Caco-2 (cell line): ENCODE results near the gene CASZ1. TPM values are rescaled to one million over a fixed set of nuclear protein-coding genes. Genes with fewer than 3 reads are reported as not detected.

ENCODE experiments used
- BruUV-seq: library from RNA; stranded (reverse); fragments of 400-500 nt; replicated peaks from 2 replicates; lab custom pipeline; 2021; lab: Mats Ljungman, UMichigan
- CTCF ChIA-PET: fragments of 300-600 bp; sonication (Branson Sonifier 250); formaldehyde crosslinking; loops from one replicate; lab custom pipeline; 2022; ENCODE audit warnings: antibody characterized with exemption; lab: Charles Lee
- POLR2A ChIA-PET: fragments of 300-600 bp; sonication (Branson Sonifier 250); formaldehyde crosslinking; loops from one replicate; lab custom pipeline; 2022; ENCODE audit warnings: antibody characterized with exemption; lab: Charles Lee
- DNase-seq, 2 experiments: peaks; one replicate each; pipeline versions ENCODE4 v3.0.0 to v3.0.0-alpha.2; 2020 to 2022
- H3K27me3 ChIP-seq: replicated peaks from 2 replicates; pipeline ENCODE4 v1.6.0; 2011; ENCODE audit warnings: low read length; ENCODE audit not compliant: control insufficient read depth, insufficient read depth
- H3K36me3 ChIP-seq: 2 replicates; pipeline ENCODE4 v1.5.1; 2011; ENCODE audit warnings: low read length; ENCODE audit not compliant: control insufficient read depth, insufficient read depth
- H3K4me1 ChIP-seq: fragments of 250-450 bp; sonication (Bioruptor Pico); 2 replicates; pipeline ENCODE4 v1.5.1; 2020; ENCODE audit warnings: mild to moderate bottlenecking
- H3K4me3 ChIP-seq: 2 replicates; pipeline ENCODE4 v1.5.1; 2011; ENCODE audit warnings: low read depth, mild to moderate bottlenecking, control low read depth, low read length
- H3K9me3 ChIP-seq: fragments of 250-450 bp; sonication (Bioruptor Pico); 2 replicates; pipeline ENCODE4 v1.5.1; 2020; ENCODE audit warnings: mild to moderate bottlenecking, moderate library complexity
- H3K27ac Mint-ChIP-seq: one replicate; pipeline ENCODE4 v1.8.0; 2022; ENCODE audit warnings: mixed read lengths; ENCODE audit not compliant: unreplicated experiment
- H3K27me3 Mint-ChIP-seq: one replicate; pipeline ENCODE4 v1.8.0; 2022; ENCODE audit warnings: mixed read lengths; ENCODE audit not compliant: insufficient read depth, unreplicated experiment
- H3K36me3 Mint-ChIP-seq: one replicate; pipeline ENCODE4 v1.8.0; 2022; ENCODE audit warnings: mild to moderate bottlenecking, mixed read lengths; ENCODE audit not compliant: insufficient read depth, unreplicated experiment
- H3K4me1 Mint-ChIP-seq: one replicate; pipeline ENCODE4 v1.8.0; 2022; ENCODE audit warnings: low read depth, mixed read lengths; ENCODE audit not compliant: unreplicated experiment
- H3K4me3 Mint-ChIP-seq: one replicate; pipeline ENCODE4 v1.8.0; 2022; ENCODE audit warnings: mild to moderate bottlenecking, moderate library complexity, mixed read lengths; ENCODE audit not compliant: unreplicated experiment
- H3K9me3 Mint-ChIP-seq: one replicate; pipeline ENCODE4 v1.8.0; 2022; ENCODE audit warnings: mixed read lengths; ENCODE audit not compliant: unreplicated experiment
- CTCF ChIP-seq, 2 experiments: fragments of 200-600 bp in 1 of 2; IDR thresholded peaks; 1 replicate in 1 of 2; 2 replicates in 1 of 2; pipeline versions ENCODE4 v1.5.1 to v1.8.0; 2011 to 2022; ENCODE audit warnings: antibody characterized with exemption in 1 of 2, control low read depth in 1 of 2, inconsistent platforms in 1 of 2, low read depth in 1 of 2, low read length in 1 of 2, mild to moderate bottlenecking in 1 of 2, moderate library complexity in 1 of 2; ENCODE audit not compliant: insufficient read depth in 1 of 2, severe bottlenecking in 1 of 2, unreplicated experiment in 1 of 2
- intact Hi-C: fragments of 100-400 bp; cut with micrococcal nuclease; formaldehyde crosslinking; loops from one replicate; pipeline ENCODE4 v1.10.0; 2022; ENCODE audit not compliant: unreplicated experiment
- total RNA-seq: library from RNA; stranded (reverse); gene quantifications from 2 replicates; pipeline ENCODE4 v1.2.3, GENCODE V29; 2022

The CASZ1 gene
- total RNA-seq, 1 experiment from 2014 or later = 10.9 TPM

- DNase-seq = peak in 1 of 2 experiments; percentile 12
- CTCF ChIA-PET = no interaction called here
- TF ChIP-seq CTCF (IDR thresholded peaks at IDR 0.05; ENCODE audit: insufficient read depth in 1 of 2, low read depth in 1 of 2, low read length in 1 of 2, severe bottlenecking in 1 of 2, unreplicated experiment in 1 of 2) = no peak
- intact Hi-C loops = no loop called here
- H3K4me1 Mint-ChIP-seq = no peaks in the 10 kb centered on the region
- no peaks in the 10 kb centered on the region for H3K36me3 Mint-ChIP-seq
- H3K9me3 ChIP-seq = no peaks in the 10 kb centered on the region
- H3K4me3 Mint-ChIP-seq = no peak overlapping the region
- no peak overlapping the region for H3K4me3 ChIP-seq
- H3K27me3 ChIP-seq = no peaks in the 10 kb centered on the region
- no peak overlapping the region for H3K27ac Mint-ChIP-seq
- no peaks in the 10 kb centered on the region for H3K9me3 Mint-ChIP-seq
- H3K27me3 Mint-ChIP-seq = no peaks in the 10 kb centered on the region
- H3K36me3 ChIP-seq = no peaks in the 10 kb centered on the region
- POLR2A ChIA-PET = no interaction called here
- H3K4me1 ChIP-seq = no peaks in the 10 kb centered on the region
- BruUV-seq = no TSS peak
Measured at GRCh38 chr1:10651793-10652192, 144.7 kb downstream of the CASZ1 start.

GRCh38 chr1:10651389-10651766, 145.1 kb downstream of the CASZ1 start:
- Histone ChIP-seq H3K4me3 (no peak overlapping the region), H3K36me3 (no peaks in the 10 kb centered on the region), H3K9me3 (no peaks in the 10 kb centered on the region), H3K27me3 (no peaks in the 10 kb centered on the region), H3K4me1 (no peaks in the 10 kb centered on the region)
- BruUV-seq = no TSS peak
- ChIA-PET CTCF (no interaction called here), POLR2A (no interaction called here)
- TF ChIP-seq CTCF (IDR thresholded peaks at IDR 0.05; ENCODE audit: insufficient read depth in 1 of 2, low read depth in 1 of 2, low read length in 1 of 2, severe bottlenecking in 1 of 2, unreplicated experiment in 1 of 2) = no peak
- H3K27me3 Mint-ChIP-seq = no peaks in the 10 kb centered on the region
- H3K36me3 Mint-ChIP-seq = no peaks in the 10 kb centered on the region
- H3K27ac Mint-ChIP-seq = no peak overlapping the region
- no peaks in the 10 kb centered on the region for H3K9me3 Mint-ChIP-seq
- intact Hi-C loops = no loop called here
- peak in 1 of 2 experiments; percentile 27 for DNase-seq
- no peaks in the 10 kb centered on the region for H3K4me1 Mint-ChIP-seq
- H3K4me3 Mint-ChIP-seq = no peak overlapping the region

GRCh38 chr1:10650556-10651388, 145.7 kb downstream of the CASZ1 start:
- no peak for DNase-seq
- Mint-ChIP-seq H3K27ac (no peak overlapping the region), H3K36me3 (no peaks in the 10 kb centered on the region), H3K27me3 (no peaks in the 10 kb centered on the region), H3K4me3 (no peak overlapping the region), H3K4me1 (no peaks in the 10 kb centered on the region), H3K9me3 (no peaks in the 10 kb centered on the region)
- H3K4me1 ChIP-seq = no peaks in the 10 kb centered on the region
- no TSS peak for BruUV-seq
- intact Hi-C loops = no loop called here
- CTCF ChIA-PET = no interaction called here
- no peaks in the 10 kb centered on the region for H3K36me3 ChIP-seq
- POLR2A ChIA-PET = interaction anchor here (0.7 kb wide), 1 partner anchor 141 kb away, joined by 7 read pairs; no protein-coding TSS in a partner anchor
- no peak overlapping the region for H3K4me3 ChIP-seq
- TF ChIP-seq CTCF (IDR thresholded peaks at IDR 0.05; ENCODE audit: insufficient read depth in 1 of 2, low read depth in 1 of 2, low read length in 1 of 2, severe bottlenecking in 1 of 2, unreplicated experiment in 1 of 2) = no peak
- no peaks in the 10 kb centered on the region for H3K27me3 ChIP-seq
- no peaks in the 10 kb centered on the region for H3K9me3 ChIP-seq
